Measurements from ENCODE around the gene TCEAL3.
A peak's percentile ranks its signal among the peaks of the same experiment; 100 is the strongest.
"Not testable (repeated sequence)": the region's sequence is repeated elsewhere in the genome, so short reads cannot be mapped to it uniquely, and the experiment has no call there.

TCEAL3 gene

GRCh38 chrX:103592295-103592694 is 15.5 kb upstream of the TCEAL3 start:
- not testable (repeated sequence) for H3K27ac ChIP-seq (ENCODE audit: low read depth, low read length); H3K9ac ChIP-seq (ENCODE audit: low read length); H3K4me3 ChIP-seq (ENCODE audit: low read length); H3K36me3 ChIP-seq (ENCODE audit: control insufficient read depth, insufficient read depth, low read length); H3K27me3 ChIP-seq (ENCODE audit: control insufficient read depth, insufficient read depth, low read length); H3K4me1 ChIP-seq (ENCODE audit: control insufficient read depth, insufficient read depth, low read length)

- not testable (repeated sequence) for H3K9ac ChIP-seq (ENCODE audit: low read length); H3K4me3 ChIP-seq (ENCODE audit: low read length); H3K27ac ChIP-seq (ENCODE audit: low read depth, low read length); H3K27me3 ChIP-seq (ENCODE audit: control insufficient read depth, insufficient read depth, low read length); H3K36me3 ChIP-seq (ENCODE audit: control insufficient read depth, insufficient read depth, low read length); H3K4me1 ChIP-seq (ENCODE audit: control insufficient read depth, insufficient read depth, low read length)
Measured at GRCh38 chrX:103595202-103595601, 12.6 kb upstream of the TCEAL3 start.

GRCh38 chrX:103608306-103608963 is 672 bp downstream of the TCEAL3 start:
- Histone ChIP-seq H3K36me3 (ENCODE audit: control insufficient read depth, insufficient read depth, low read length) (no peaks in the 10 kb centered on the region), H3K27ac (ENCODE audit: low read depth, low read length) (peak overlapping the region; percentile 75), H3K4me3 (ENCODE audit: low read length) (peak overlapping the region; percentile 71), H3K9ac (ENCODE audit: low read length) (no peak overlapping the region), H3K27me3 (ENCODE audit: control insufficient read depth, insufficient read depth, low read length) (no peaks in the 10 kb centered on the region), H3K4me1 (ENCODE audit: control insufficient read depth, insufficient read depth, low read length) (no peaks in the 10 kb centered on the region)

- H3K27me3 ChIP-seq (ENCODE audit: control insufficient read depth, insufficient read depth, low read length), result no peaks in the 10 kb centered on the region
- H3K4me3 ChIP-seq (ENCODE audit: low read length), result no peak overlapping the region
- no peaks in the 10 kb centered on the region for H3K36me3 ChIP-seq (ENCODE audit: control insufficient read depth, insufficient read depth, low read length)
- no peak overlapping the region for H3K9ac ChIP-seq (ENCODE audit: low read length)
- no peak overlapping the region for H3K27ac ChIP-seq (ENCODE audit: low read depth, low read length)
- H3K4me1 ChIP-seq (ENCODE audit: control insufficient read depth, insufficient read depth, low read length), result no peaks in the 10 kb centered on the region
Measured at GRCh38 chrX:103610282-103610681, 2.5 kb downstream of the TCEAL3 start.

- no peaks in the 10 kb centered on the region for H3K4me1 ChIP-seq (ENCODE audit: control insufficient read depth, insufficient read depth, low read length)
- H3K4me3 ChIP-seq (ENCODE audit: low read length), result no peak overlapping the region
- H3K27ac ChIP-seq (ENCODE audit: low read depth, low read length), result no peak overlapping the region
- no peak overlapping the region for H3K9ac ChIP-seq (ENCODE audit: low read length)
- H3K36me3 ChIP-seq (ENCODE audit: control insufficient read depth, insufficient read depth, low read length), result no peaks in the 10 kb centered on the region
- no peaks in the 10 kb centered on the region for H3K27me3 ChIP-seq (ENCODE audit: control insufficient read depth, insufficient read depth, low read length)
Measured at GRCh38 chrX:103613362-103613890, 5.7 kb downstream of the TCEAL3 start.

- H3K27me3 ChIP-seq (ENCODE audit: control insufficient read depth, insufficient read depth, low read length), result no peaks in the 10 kb centered on the region
- H3K27ac ChIP-seq (ENCODE audit: low read depth, low read length), result no peak overlapping the region
- H3K4me1 ChIP-seq (ENCODE audit: control insufficient read depth, insufficient read depth, low read length), result no peaks in the 10 kb centered on the region
- no peaks in the 10 kb centered on the region for H3K36me3 ChIP-seq (ENCODE audit: control insufficient read depth, insufficient read depth, low read length)
- H3K4me3 ChIP-seq (ENCODE audit: low read length), result no peak overlapping the region
- no peak overlapping the region for H3K9ac ChIP-seq (ENCODE audit: low read length)
Measured at GRCh38 chrX:103614999-103615398, 7.2 kb downstream of the TCEAL3 start.

GRCh38 chrX:103615781-103616371 is 8.1 kb downstream of the TCEAL3 start:
- Histone ChIP-seq H3K4me3 (ENCODE audit: low read length) (no peak overlapping the region), H3K27ac (ENCODE audit: low read depth, low read length) (no peak overlapping the region), H3K27me3 (ENCODE audit: control insufficient read depth, insufficient read depth, low read length) (no peaks in the 10 kb centered on the region), H3K36me3 (ENCODE audit: control insufficient read depth, insufficient read depth, low read length) (no peaks in the 10 kb centered on the region), H3K9ac (ENCODE audit: low read length) (no peak overlapping the region), H3K4me1 (ENCODE audit: control insufficient read depth, insufficient read depth, low read length) (no peaks in the 10 kb centered on the region)

- Histone ChIP-seq H3K27me3 (ENCODE audit: control insufficient read depth, insufficient read depth, low read length) (no peaks in the 10 kb centered on the region), H3K4me3 (ENCODE audit: low read length) (no peak overlapping the region), H3K9ac (ENCODE audit: low read length) (no peak overlapping the region), H3K27ac (ENCODE audit: low read depth, low read length) (no peak overlapping the region), H3K36me3 (ENCODE audit: control insufficient read depth, insufficient read depth, low read length) (no peaks in the 10 kb centered on the region), H3K4me1 (ENCODE audit: control insufficient read depth, insufficient read depth, low read length) (no peaks in the 10 kb centered on the region)
Measured at GRCh38 chrX:103616676-103617186, 9.0 kb downstream of the TCEAL3 start.

- H3K9ac ChIP-seq (ENCODE audit: low read length), result no peak overlapping the region
- H3K27ac ChIP-seq (ENCODE audit: low read depth, low read length), result peak overlapping the region; percentile 79
- no peaks in the 10 kb centered on the region for H3K36me3 ChIP-seq (ENCODE audit: control insufficient read depth, insufficient read depth, low read length)
- H3K4me1 ChIP-seq (ENCODE audit: control insufficient read depth, insufficient read depth, low read length), result no peaks in the 10 kb centered on the region
- H3K27me3 ChIP-seq (ENCODE audit: control insufficient read depth, insufficient read depth, low read length), result peaks cover 4% of the 10 kb centered on the region
- no peak overlapping the region for H3K4me3 ChIP-seq (ENCODE audit: low read length)
Measured at GRCh38 chrX:103624111-103624510, 16.3 kb downstream of the TCEAL3 start.

GRCh38 chrX:103626855-103627254 is 19.1 kb downstream of the TCEAL3 start:
- Histone ChIP-seq H3K27ac (ENCODE audit: low read depth, low read length) (no peak overlapping the region), H3K4me3 (ENCODE audit: low read length) (no peak overlapping the region), H3K9ac (ENCODE audit: low read length) (no peak overlapping the region), H3K36me3 (ENCODE audit: control insufficient read depth, insufficient read depth, low read length) (no peaks in the 10 kb centered on the region), H3K27me3 (ENCODE audit: control insufficient read depth, insufficient read depth, low read length) (peaks cover 4% of the 10 kb centered on the region), H3K4me1 (ENCODE audit: control insufficient read depth, insufficient read depth, low read length) (peaks cover 4% of the 10 kb centered on the region)

- Histone ChIP-seq H3K9ac (ENCODE audit: low read length) (peak within 1 kb of the TSS; percentile 81), H3K4me3 (ENCODE audit: low read length) (peak within 1 kb of the TSS; percentile 79), H3K4me1 (ENCODE audit: control insufficient read depth, insufficient read depth, low read length) (peaks cover 4% of the 10 kb centered on the region), H3K27me3 (ENCODE audit: control insufficient read depth, insufficient read depth, low read length) (peaks cover 4% of the 10 kb centered on the region), H3K27ac (ENCODE audit: low read depth, low read length) (peak within 1 kb of the TSS; percentile 94), H3K36me3 (ENCODE audit: control insufficient read depth, insufficient read depth, low read length) (no peaks in the 10 kb centered on the region)
Measured at GRCh38 chrX:103628386-103629317, 20.9 kb downstream of the TCEAL3 start, which contains the start of gene TCEAL1. TSS of gene TCEAL1 (plus strand) at chrX:103628975. CDS start at chrX:103629917, 942 bp downstream.
